Body of pancreas (tissue), 4 donors: ENCODE results near the gene GTF2F1.
"Not testable (repeated sequence)": the region's sequence is repeated elsewhere in the genome, so short reads cannot be mapped to it uniquely, and the experiment has no call there.

Experiments
- CTCF ChIP-seq, 7 experiments: fragments of 450-650 bp in 4 of 7; fragments of 200-600 bp in 3 of 7; sonication (generic) in 3 of 7; IDR thresholded peaks; one replicate each; pipeline ENCODE4 v1.5.1; 2016 to 2019; ENCODE audit warnings: antibody characterized with exemption in 7 of 7
- POLR2A ChIP-seq, 3 donors: fragments of 450-650 bp; IDR thresholded peaks; one replicate each; pipeline ENCODE4 v1.6.1; 2016; ENCODE audit warnings: antibody characterized with exemption in 3 of 3, mild to moderate bottlenecking in 2 of 3

GRCh38 chr19:6355321-6356040, 37.5 kb downstream of the GTF2F1 start:
- TF ChIP-seq CTCF, POLR2A (IDR thresholded peaks at IDR 0.05): not testable (repeated sequence)
